Activated T-helper 17 cell treated with anti-CD3 and anti-CD28 coated beads, Interleukin-2, amount 50 U/mL, for 72 hours (primary cell): ENCODE data around the gene DYNC1LI2. TPM values are rescaled to one million over a fixed set of nuclear protein-coding genes. Genes with fewer than 3 reads are reported as not detected.
A peak's percentile ranks its signal among the peaks of the same experiment; 100 is the strongest.
"Not testable (repeated sequence)": the region's sequence is repeated elsewhere in the genome, so short reads cannot be mapped to it uniquely, and the experiment has no call there.

ENCODE experiments used
- ATAC-seq: fragments of 150-1000 bp; cut with Tn5 transposase; replicated peaks from 2 replicates; pipeline ENCODE4 v1.10.0; 2021; ENCODE audit warnings: mild to moderate bottlenecking, moderate library complexity
- H3K27ac Mint-ChIP-seq: one replicate; pipeline ENCODE4 v1.8.0; 2022; ENCODE audit warnings: mixed read lengths
- H3K27me3 Mint-ChIP-seq: one replicate; pipeline ENCODE4 v1.8.0; 2022; ENCODE audit warnings: mixed read lengths
- H3K36me3 Mint-ChIP-seq: one replicate; pipeline ENCODE4 v1.8.0; 2022; ENCODE audit warnings: low read depth, mild to moderate bottlenecking, mixed read lengths
- H3K4me1 Mint-ChIP-seq: one replicate; pipeline ENCODE4 v1.8.0; 2022; ENCODE audit warnings: mixed read lengths
- H3K4me3 Mint-ChIP-seq: one replicate; pipeline ENCODE4 v1.8.0; 2022; ENCODE audit warnings: mild to moderate bottlenecking, mixed read lengths
- H3K9me3 Mint-ChIP-seq: one replicate; pipeline ENCODE4 v1.8.0; 2022; ENCODE audit warnings: mixed read lengths
- total RNA-seq, 2 donors: library from RNA; stranded (reverse); gene quantifications; one replicate each; pipeline ENCODE4 v1.2.3, GENCODE V29; 2022

Gene DYNC1LI2
- 10 to 100 TPM; 61.0 to 67.3 TPM for total RNA-seq

DNA sequence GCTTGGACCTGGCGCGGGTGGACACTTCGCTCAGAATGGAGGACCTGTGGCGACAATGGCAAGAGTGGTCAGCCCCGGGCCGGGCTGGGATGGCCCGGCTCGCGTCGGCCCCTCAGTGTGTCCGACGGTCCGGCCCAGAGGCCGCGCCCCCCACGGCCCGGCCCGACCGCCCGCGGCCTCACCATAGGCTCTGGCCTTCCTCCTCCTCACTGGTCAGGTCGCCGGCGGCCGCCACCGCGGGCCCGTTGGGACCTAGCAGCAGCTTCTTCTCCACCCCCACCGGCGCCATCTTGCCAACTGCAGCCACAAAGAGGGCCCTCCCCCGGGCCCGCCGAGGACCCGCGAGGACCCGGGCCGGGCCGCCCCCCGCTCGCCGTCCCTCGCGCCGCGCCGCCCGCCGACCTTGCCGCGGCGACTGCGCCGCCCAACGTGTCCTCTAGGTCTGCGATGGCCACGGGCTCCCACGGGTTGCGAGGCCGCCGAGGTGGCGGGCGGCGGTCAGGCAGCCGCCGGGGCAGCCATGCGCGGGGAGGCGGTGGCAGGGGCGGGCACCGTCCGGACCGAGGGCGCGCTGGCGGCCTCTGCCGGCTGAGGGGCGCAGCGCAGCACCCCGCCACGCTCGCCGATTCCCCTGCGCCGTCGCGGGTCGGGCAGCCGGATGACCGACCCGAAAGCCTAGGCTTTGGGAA lies at the start of gene DYNC1LI2:
Gene DYNC1LI2 (minus strand): TSS at position 307 of the 689 bp plus-strand sequence. CDS start 18 bp downstream, at position 289.
- Mint-ChIP-seq H3K4me1 (peaks cover 32% of the 10 kb centered on the region), H3K27me3 (peaks cover 8% of the 10 kb centered on the region), H3K36me3 (peaks cover 42% of the 10 kb centered on the region), H3K27ac (peak within 1 kb of the TSS; percentile 79), H3K4me3 (peak within 1 kb of the TSS; percentile 90), H3K9me3 (no peaks in the 10 kb centered on the region)
- ATAC-seq: peak; percentile 91

DNA sequence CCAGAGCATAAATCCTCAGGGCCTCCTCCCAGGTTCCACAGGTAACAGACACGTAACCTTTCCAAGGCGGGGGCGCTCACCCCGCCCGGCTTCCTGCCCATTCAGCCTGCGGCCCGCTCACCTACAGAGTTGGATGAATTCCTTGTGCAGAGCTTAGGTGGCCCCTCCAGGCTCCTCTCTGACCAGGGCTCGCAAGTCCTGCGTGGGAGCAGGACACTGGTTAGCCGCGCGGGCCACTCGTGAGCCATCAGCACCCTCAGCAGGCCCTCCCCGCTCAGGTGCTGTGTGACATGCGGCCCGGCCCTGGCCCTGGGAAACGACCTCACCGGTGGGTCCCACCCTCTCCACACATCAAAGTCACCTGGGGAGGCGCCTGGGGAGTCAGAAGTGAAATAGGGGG lies 49.4 kb upstream of the DYNC1LI2 start:
- ATAC-seq: no peak
- H3K9me3 Mint-ChIP-seq: no peaks in the 10 kb centered on the region
- H3K4me1 Mint-ChIP-seq: no peaks in the 10 kb centered on the region
- H3K4me3 Mint-ChIP-seq: no peak overlapping the region
- H3K36me3 Mint-ChIP-seq: peaks cover 44% of the 10 kb centered on the region
- H3K27ac Mint-ChIP-seq: no peak overlapping the region
- H3K27me3 Mint-ChIP-seq: no peaks in the 10 kb centered on the region

DNA sequence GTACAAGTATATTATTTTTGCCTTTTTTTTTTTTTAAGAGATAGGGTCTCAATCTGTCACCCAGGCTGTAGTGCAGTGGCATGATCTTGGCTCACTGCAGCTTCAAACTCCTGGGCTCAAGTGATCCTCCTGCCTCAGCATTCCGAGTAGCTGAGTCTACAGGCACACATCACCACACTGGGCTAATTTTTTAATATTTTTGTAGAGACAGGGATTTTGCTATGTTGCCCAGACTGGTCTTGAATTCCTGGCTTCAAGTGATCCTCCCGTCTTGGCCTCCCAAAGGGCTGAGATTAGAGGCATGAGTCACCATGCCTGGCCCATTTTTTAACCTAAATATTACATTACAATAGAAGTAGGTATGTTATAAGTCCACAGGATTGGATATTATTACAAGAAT lies 46.8 kb upstream of the DYNC1LI2 start:
- no peaks in the 10 kb centered on the region for H3K27me3 Mint-ChIP-seq
- H3K4me1 Mint-ChIP-seq: no peaks in the 10 kb centered on the region
- no peaks in the 10 kb centered on the region for H3K9me3 Mint-ChIP-seq
- no peak overlapping the region for H3K4me3 Mint-ChIP-seq
- ATAC-seq: no peak
- H3K36me3 Mint-ChIP-seq: peaks cover 17% of the 10 kb centered on the region
- H3K27ac Mint-ChIP-seq: no peak overlapping the region

DNA sequence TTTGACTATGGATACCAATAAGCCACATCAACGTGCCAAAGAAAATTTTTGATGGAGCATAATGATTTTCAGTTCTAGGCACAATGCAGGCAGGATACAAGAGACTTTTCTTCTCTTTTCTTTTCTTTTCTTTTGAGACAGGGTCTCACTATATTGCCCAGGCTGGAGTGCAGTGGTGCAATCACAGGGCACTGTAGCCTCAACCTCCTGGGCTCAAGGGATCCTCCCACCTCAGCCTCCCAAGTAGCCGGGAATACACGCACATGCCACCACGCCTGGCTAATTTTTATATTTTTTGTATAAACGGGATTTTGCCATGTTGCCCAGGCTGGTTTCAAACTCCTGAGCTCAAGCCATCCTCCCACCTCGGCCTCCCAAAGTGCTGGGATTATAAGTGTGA lies 42.6 kb upstream of the DYNC1LI2 start:
- not testable (repeated sequence) for H3K4me3 Mint-ChIP-seq, H3K36me3 Mint-ChIP-seq, ATAC-seq, H3K9me3 Mint-ChIP-seq, H3K27me3 Mint-ChIP-seq, H3K27ac Mint-ChIP-seq, H3K4me1 Mint-ChIP-seq

DNA sequence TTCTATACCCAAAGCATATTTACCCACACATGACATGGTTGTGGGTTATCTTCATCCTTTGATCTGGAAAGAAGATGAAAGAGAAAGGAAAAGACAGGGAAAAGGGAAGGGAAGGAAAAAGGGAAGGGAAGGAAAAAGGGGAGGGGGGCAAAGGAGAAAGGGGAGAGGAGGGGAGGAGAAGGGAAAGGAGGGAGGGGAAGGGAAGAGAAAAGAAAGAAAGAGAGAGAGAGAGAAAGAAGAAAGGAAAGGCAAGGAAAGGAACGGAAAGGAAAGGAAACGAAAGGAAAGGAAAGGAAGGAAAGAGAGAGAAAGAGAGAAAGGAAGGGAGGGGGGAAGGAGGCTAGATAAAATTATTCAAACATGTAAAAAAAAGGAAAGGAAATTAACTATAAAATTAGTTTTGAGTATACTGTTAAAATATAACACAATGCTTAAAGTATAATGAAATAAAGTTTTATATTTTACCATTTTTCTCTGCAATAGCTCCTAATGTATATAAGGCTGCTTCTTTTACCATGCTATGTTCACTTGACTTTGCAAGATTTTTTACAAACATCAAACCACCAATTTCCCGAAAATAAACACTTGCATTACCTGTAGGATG lies 38.8 kb upstream of the DYNC1LI2 start:
- no peak for ATAC-seq

DNA sequence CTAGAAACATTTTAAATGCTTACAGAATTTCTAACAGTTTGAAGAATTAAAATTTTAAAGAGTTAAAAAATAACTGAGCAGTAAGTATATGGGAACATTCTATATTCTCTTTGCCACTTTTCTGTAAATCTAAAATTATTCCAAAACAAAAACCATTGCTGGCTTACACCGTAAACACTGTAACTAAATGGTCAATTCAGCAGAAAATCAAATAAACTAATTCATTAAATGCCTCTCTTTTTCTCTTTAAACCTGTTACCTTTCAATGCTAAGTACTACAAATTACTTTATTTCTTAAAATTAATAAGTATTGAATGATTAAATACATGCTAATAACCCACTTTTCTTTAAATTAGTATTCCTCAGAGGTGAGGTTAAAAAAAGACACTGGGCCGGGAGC lies 36.0 kb upstream of the DYNC1LI2 start:
- no peaks in the 10 kb centered on the region for H3K9me3 Mint-ChIP-seq
- no peaks in the 10 kb centered on the region for H3K36me3 Mint-ChIP-seq
- no peaks in the 10 kb centered on the region for H3K27me3 Mint-ChIP-seq
- no peak for ATAC-seq
- no peaks in the 10 kb centered on the region for H3K4me1 Mint-ChIP-seq
- no peak overlapping the region for H3K4me3 Mint-ChIP-seq
- H3K27ac Mint-ChIP-seq: no peak overlapping the region

More for the DNA sequence above, 38.8 kb upstream of the DYNC1LI2 start:
- Mint-ChIP-seq H3K9me3 (no peaks in the 10 kb centered on the region), H3K27ac (no peak overlapping the region), H3K36me3 (no peaks in the 10 kb centered on the region), H3K4me3 (no peak overlapping the region), H3K4me1 (no peaks in the 10 kb centered on the region), H3K27me3 (no peaks in the 10 kb centered on the region)

DNA sequence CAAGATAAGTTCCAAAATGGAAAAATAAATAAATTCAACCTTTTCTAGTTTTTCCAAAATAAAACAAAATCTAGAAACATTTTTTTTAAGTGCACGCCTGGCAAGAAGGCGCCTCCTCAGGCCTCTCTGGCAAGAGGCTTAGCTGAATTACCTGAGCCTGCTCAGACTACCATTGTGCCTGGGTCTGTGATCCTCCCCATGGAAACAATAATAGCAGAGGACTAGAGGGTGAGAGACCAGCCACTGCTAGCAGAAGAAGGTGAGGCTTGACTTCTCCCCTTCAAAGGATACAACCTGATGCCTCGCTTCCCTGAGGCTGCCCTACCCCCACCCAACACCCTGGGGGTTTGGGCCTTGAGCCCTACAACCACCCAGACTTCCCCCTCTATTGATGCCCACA lies 35.1 kb upstream of the DYNC1LI2 start:
- Mint-ChIP-seq H3K27ac (no peak overlapping the region), H3K36me3 (no peaks in the 10 kb centered on the region), H3K4me3 (no peak overlapping the region), H3K27me3 (no peaks in the 10 kb centered on the region), H3K9me3 (no peaks in the 10 kb centered on the region), H3K4me1 (no peaks in the 10 kb centered on the region)
- no peak for ATAC-seq

DNA sequence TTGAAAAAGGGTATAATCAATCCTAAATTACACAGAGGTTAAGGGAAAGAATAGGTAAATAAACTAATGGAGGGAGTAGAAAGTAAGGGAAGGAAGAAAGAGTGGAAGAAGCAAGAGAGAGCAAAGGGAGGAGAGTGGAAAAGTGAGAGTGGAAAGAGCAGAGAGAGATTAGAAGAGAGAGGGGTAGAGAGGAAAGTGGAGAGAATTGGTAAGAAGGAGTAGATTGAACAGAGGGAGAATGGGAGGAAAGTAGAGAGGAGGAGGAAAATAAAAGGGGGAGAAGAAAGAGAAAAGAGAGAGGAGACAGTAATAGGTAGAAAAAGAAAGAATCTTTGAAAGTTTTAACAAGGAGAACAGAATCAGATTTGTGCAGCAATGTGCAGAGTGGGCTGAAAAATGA lies 25.0 kb upstream of the DYNC1LI2 start:
- H3K36me3 Mint-ChIP-seq: no peaks in the 10 kb centered on the region
- no peak overlapping the region for H3K27ac Mint-ChIP-seq
- H3K4me3 Mint-ChIP-seq: no peak overlapping the region
- ATAC-seq: no peak
- no peaks in the 10 kb centered on the region for H3K27me3 Mint-ChIP-seq
- H3K4me1 Mint-ChIP-seq: no peaks in the 10 kb centered on the region
- no peaks in the 10 kb centered on the region for H3K9me3 Mint-ChIP-seq

DNA sequence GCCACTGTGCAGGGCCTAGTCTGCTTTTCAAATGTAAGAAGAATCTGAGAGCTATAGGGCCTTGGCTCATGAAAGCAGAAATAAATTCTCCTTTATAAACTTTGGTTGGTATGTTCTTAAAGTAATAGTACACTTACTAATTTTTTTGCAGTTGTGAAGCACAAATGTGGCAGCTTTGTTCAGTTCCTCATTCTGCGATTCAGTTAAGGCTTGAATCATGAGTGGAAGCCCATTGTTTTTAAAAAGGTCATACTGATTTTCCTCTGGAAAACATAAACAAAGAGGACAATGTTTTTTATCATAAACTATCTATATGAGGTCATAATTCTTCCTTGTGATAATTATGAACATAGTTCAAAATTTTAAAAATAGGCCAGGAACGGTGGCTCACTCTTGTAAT lies 23.6 kb upstream of the DYNC1LI2 start:
- Mint-ChIP-seq H3K36me3 (no peaks in the 10 kb centered on the region), H3K27ac (no peak overlapping the region)

DNA sequence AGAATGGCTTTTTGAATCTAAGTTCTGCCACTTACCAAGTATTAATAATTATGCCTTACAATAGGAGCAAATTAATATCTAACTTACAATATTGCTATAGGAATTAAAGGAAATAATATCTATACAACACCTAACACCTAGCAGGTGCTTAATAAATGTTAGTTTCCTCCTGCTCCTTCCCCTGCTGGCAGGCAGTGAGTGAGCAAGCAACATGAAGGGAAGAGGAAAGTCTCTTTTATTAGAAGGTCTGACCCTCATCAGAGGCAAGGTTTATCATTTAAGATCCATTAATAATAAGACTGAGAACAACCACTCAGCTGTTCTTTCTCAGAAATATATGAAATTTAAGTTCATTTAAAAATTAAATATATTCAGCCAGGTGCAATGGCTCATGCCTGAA lies 6.7 kb upstream of the DYNC1LI2 start:
- H3K9me3 Mint-ChIP-seq: no peaks in the 10 kb centered on the region
- H3K36me3 Mint-ChIP-seq: no peaks in the 10 kb centered on the region
- no peak for ATAC-seq
- no peaks in the 10 kb centered on the region for H3K4me1 Mint-ChIP-seq
- H3K27me3 Mint-ChIP-seq: peaks cover 5% of the 10 kb centered on the region
- no peak overlapping the region for H3K4me3 Mint-ChIP-seq
- no peak overlapping the region for H3K27ac Mint-ChIP-seq

More for the DNA sequence above, 23.6 kb upstream of the DYNC1LI2 start:
- Mint-ChIP-seq H3K9me3 (no peaks in the 10 kb centered on the region), H3K4me3 (no peak overlapping the region), H3K4me1 (no peaks in the 10 kb centered on the region), H3K27me3 (no peaks in the 10 kb centered on the region)
- ATAC-seq: no peak

DNA sequence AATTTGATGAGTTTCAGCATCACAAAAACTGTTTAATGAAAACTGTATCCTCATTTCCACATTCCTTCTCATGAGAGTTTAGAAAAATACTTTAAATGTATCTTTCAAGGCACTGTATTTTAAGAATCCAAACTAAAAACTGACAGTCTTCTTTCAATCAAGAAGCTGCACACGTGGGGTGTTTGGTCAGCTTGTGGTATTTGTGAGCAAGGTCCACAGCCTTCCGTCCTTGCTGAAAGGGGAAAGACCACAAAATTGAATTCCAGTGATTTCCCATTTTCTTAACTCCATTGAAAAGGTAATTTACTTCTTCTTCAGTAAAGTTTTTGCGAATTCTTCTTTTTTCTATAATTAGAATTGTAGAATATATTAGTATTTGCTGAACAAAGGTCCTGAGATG lies 3.4 kb upstream of the DYNC1LI2 start:
- peaks cover 8% of the 10 kb centered on the region for H3K36me3 Mint-ChIP-seq
- no peak overlapping the region for H3K4me3 Mint-ChIP-seq
- ATAC-seq: no peak
- H3K4me1 Mint-ChIP-seq: peaks cover 12% of the 10 kb centered on the region
- H3K27me3 Mint-ChIP-seq: peaks cover 8% of the 10 kb centered on the region
- H3K27ac Mint-ChIP-seq: no peak overlapping the region
- H3K9me3 Mint-ChIP-seq: no peaks in the 10 kb centered on the region

DNA sequence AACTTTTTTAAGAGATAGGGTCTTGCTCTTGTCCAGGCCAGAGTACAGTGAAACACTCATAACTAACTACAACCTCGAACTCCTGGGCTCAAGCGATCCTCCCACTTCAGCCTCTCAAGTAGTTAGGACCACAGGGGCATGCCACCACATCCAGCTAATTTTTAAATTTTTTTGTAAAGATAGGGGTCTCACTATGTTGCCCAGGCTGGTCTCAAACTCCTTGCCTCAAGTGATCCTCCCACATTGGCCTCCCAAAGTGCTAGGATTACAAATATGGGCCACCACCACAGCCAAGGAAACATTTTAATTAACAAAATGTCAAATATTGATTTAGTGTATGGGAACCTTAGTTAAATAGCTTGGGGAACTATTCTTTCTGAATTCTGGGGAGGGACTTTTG lies 2.8 kb upstream of the DYNC1LI2 start:
- Mint-ChIP-seq H3K4me3 (no peak overlapping the region), H3K4me1 (peaks cover 18% of the 10 kb centered on the region), H3K36me3 (peaks cover 14% of the 10 kb centered on the region), H3K27me3 (peaks cover 8% of the 10 kb centered on the region), H3K27ac (no peak overlapping the region), H3K9me3 (no peaks in the 10 kb centered on the region)
- no peak for ATAC-seq

DNA sequence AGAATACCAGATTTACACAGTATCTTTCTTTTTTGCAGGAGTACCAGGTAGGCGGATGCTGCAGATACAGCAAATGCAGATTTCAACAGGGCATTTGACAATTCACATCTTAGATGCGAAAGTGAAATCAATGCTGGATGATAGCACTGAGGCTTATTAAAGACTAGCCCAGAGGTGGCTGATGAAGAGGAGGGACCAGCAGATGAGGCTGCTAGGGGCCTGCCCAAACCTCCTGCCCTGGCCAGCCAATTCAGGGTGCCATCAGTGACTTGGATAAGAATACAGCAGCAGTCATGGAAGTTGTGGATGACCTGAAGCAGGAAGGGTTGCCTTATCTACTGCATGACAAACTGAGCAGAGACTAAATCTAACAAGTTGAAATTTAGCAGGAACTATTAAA lies 1.5 kb upstream of the DYNC1LI2 start:
- ATAC-seq: no peak
- Mint-ChIP-seq H3K9me3 (no peaks in the 10 kb centered on the region), H3K4me1 (peaks cover 27% of the 10 kb centered on the region)

DNA sequence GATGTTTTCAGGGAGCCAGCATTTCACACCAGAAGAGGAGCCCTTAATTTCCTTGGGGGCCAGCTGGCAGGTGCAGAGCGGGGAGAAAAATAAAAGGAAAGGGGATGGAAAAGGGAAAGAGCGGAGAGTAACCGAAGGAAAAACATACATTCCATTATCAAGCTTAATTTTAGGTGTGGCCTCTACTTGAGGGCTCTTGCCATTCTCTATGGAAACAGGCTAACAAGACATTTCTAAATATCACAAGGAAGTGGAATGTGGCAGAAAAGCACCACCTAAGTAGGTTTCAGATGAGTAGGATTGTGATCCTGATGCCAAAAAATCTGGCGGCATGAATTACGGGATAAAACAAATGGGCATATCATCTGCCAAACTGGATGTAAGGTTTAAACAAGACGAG lies 970 bp upstream of the DYNC1LI2 start:
- peak overlapping the region; percentile 79 for H3K27ac Mint-ChIP-seq
- peak overlapping the region; percentile 90 for H3K4me3 Mint-ChIP-seq
- peaks cover 27% of the 10 kb centered on the region for H3K4me1 Mint-ChIP-seq
- H3K36me3 Mint-ChIP-seq: peaks cover 33% of the 10 kb centered on the region
- H3K27me3 Mint-ChIP-seq: peaks cover 8% of the 10 kb centered on the region
- ATAC-seq: no peak
- no peaks in the 10 kb centered on the region for H3K9me3 Mint-ChIP-seq

More for the DNA sequence above, 1.5 kb upstream of the DYNC1LI2 start:
- Mint-ChIP-seq H3K4me3 (no peak overlapping the region), H3K27ac (no peak overlapping the region), H3K36me3 (peaks cover 27% of the 10 kb centered on the region), H3K27me3 (peaks cover 8% of the 10 kb centered on the region)

DNA sequence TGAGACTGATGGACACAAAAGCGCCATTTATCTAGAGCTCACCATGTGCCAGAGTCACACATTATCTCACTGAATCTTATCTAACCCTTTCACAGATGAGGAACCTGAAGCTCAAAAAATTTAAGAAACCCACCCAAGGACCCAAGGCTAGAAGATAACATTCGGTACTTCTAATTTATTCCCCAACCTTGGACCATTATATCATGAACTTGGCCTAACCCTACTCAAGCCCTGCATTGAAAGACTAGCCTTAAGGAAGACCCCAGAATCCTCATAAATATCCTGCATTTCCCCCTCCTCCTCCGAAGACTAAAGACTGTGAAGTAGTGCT lies 548 bp upstream of the DYNC1LI2 start:
- Mint-ChIP-seq H3K36me3 (peaks cover 37% of the 10 kb centered on the region), H3K27me3 (peaks cover 8% of the 10 kb centered on the region), H3K4me3 (peak overlapping the region; percentile 90), H3K9me3 (no peaks in the 10 kb centered on the region), H3K27ac (peak overlapping the region; percentile 79), H3K4me1 (peaks cover 27% of the 10 kb centered on the region)
- no peak for ATAC-seq

DNA sequence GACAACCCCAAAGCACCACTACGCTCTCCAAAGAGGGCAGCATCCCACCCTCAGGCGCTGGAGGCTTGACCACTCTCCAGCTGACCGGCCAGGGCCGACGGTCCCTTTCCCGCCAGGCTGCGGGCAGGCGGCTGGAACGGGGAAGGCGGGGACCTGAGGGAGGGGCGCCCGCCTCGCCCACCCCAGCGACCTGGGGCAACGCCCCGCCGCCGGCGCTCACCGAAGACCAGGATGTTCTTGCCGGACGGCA lies 431 bp downstream of the DYNC1LI2 start:
- H3K27ac Mint-ChIP-seq: peak overlapping the region; percentile 79
- peaks cover 47% of the 10 kb centered on the region for H3K36me3 Mint-ChIP-seq
- ATAC-seq: no peak
- H3K9me3 Mint-ChIP-seq: no peaks in the 10 kb centered on the region
- H3K27me3 Mint-ChIP-seq: peaks cover 8% of the 10 kb centered on the region
- peak overlapping the region; percentile 90 for H3K4me3 Mint-ChIP-seq
- H3K4me1 Mint-ChIP-seq: peaks cover 36% of the 10 kb centered on the region
